NB4 (cell line): ENCODE measurements around the gene SLC37A1.

ENCODE experiments used
- DNase-seq: peaks from one replicate; pipeline ENCODE4 v3.0.0; 2010; ENCODE audit warnings: low read depth
- H3K4me3 ChIP-seq: one replicate; pipeline ENCODE4 v1.5.1; 2011; ENCODE audit warnings: mild to moderate bottlenecking, low read depth, low read length, moderate library complexity
- MYC ChIP-seq: IDR thresholded peaks from 2 replicates; pipeline ENCODE4 v1.6.1; 2011; ENCODE audit warnings: low read depth, low read length
- POLR2A ChIP-seq: IDR thresholded peaks from 2 replicates; pipeline ENCODE4 v1.6.1; 2011; ENCODE audit warnings: mild to moderate bottlenecking; ENCODE audit not compliant: insufficient read length; ENCODE audit errors: extremely low read depth
- TF ChIP-seq, protein P1 (sequence below): IDR thresholded peaks from 2 replicates; pipeline ENCODE4 v1.6.1; 2011; ENCODE audit warnings: low read depth, low read length
- TF ChIP-seq, protein P2 (sequence below): IDR thresholded peaks from one replicate; pipeline ENCODE4 v1.5.1; 2012; ENCODE audit warnings: low read depth, low read length

The SLC37A1 gene

GRCh38 chr21:42578761-42579415, 65.2 kb downstream of the SLC37A1 start:
- H3K4me3 ChIP-seq = no peak overlapping the region
- TF ChIP-seq, protein P1, sequence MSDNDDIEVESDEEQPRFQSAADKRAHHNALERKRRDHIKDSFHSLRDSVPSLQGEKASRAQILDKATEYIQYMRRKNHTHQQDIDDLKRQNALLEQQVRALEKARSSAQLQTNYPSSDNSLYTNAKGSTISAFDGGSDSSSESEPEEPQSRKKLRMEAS = no peak
- TF ChIP-seq, protein P2, sequence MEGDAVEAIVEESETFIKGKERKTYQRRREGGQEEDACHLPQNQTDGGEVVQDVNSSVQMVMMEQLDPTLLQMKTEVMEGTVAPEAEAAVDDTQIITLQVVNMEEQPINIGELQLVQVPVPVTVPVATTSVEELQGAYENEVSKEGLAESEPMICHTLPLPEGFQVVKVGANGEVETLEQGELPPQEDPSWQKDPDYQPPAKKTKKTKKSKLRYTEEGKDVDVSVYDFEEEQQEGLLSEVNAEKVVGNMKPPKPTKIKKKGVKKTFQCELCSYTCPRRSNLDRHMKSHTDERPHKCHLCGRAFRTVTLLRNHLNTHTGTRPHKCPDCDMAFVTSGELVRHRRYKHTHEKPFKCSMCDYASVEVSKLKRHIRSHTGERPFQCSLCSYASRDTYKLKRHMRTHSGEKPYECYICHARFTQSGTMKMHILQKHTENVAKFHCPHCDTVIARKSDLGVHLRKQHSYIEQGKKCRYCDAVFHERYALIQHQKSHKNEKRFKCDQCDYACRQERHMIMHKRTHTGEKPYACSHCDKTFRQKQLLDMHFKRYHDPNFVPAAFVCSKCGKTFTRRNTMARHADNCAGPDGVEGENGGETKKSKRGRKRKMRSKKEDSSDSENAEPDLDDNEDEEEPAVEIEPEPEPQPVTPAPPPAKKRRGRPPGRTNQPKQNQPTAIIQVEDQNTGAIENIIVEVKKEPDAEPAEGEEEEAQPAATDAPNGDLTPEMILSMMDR = no peak
- TF ChIP-seq POLR2A (no peak), MYC (no peak)
- no peak for DNase-seq

- TF ChIP-seq, protein P1 = no peak
- TF ChIP-seq POLR2A (no peak), MYC (no peak)
- TF ChIP-seq, protein P2 = no peak
- no peak overlapping the region for H3K4me3 ChIP-seq
- DNase-seq = no peak
These were observed 65.9 kb downstream of the SLC37A1 start for GRCh38 chr21:42579456-42580075.

DNA sequence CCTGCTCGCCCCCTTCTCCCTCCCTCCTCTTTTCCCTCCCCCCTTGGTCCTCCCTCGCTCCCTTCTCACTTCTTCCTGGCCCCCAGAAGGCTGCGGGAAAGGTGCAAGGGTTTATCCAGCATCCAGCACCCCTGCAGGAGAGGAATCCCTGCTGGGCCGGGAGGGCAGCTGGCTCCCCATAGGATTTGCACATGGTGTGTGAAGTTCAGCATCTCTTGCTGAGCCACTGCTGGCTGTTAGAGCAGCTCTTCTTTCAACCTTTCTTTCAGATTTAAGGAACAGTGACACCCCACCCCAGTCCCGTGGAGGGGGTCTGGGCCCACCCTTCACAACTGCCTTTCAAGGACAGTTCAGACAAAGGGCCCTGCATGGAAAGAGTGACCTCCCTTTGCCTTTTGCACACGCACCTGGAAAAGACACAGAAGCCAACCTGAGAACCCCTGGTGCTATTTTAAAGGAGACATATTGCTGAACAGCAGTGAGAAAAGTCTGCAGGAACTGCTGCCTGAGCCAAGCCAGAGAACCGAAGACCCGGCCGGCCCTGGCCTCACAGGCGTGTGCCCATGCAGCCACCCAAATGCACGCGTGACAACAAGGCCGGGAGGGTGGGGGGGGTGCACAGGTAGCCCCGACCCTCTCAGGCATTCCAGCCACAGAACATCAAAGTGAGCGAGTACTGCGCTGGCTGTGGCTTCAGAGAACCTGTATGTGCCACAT, 66.6 kb downstream of the SLC37A1 start:
- H3K4me3 ChIP-seq = no peak overlapping the region
- DNase-seq = no peak
- TF ChIP-seq, protein P1 = no peak
- no peak for TF ChIP-seq POLR2A
- TF ChIP-seq, protein P2 = no peak
- no peak for TF ChIP-seq MYC

GRCh38 chr21:42580793-42581321, 67.2 kb downstream of the SLC37A1 start:
- no peak for TF ChIP-seq MYC
- no peak for TF ChIP-seq POLR2A
- TF ChIP-seq, protein P1 = no peak
- TF ChIP-seq, protein P2 = no peak
- no peak for DNase-seq
- H3K4me3 ChIP-seq = no peak overlapping the region

DNA sequence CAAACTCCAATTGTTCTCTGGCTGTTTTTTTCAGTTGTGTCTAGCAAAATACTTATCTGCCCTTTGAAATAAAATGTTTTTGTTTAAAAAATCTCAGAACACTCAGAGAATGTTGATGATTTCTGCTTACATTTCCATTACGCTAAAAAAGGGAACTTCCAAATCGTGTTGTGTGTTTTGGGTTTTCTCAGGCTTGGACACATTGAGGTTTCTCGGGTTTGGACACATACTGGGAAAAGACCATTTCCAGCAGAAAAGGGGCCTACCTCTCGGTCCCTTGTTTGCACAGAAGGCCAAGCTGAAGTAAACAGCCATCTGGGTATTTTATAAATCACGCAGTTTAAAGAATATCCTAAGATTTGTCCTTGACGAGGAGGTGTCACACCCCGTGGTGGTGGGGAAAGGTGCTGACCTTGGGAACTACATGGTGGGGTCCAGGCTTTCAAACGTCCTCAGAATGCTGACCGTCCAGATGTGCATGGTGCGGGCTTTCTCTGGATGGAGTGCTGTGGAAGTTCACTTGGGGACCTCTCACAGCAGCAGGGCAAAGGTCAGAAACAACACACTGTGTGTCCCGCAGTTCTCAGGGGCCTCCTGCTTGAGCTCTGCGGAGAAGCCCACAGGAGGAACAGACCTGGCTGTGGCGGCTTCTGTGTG, 67.8 kb downstream of the SLC37A1 start:
- no peak overlapping the region for H3K4me3 ChIP-seq
- DNase-seq = no peak
- TF ChIP-seq, protein P2 = no peak
- no peak for TF ChIP-seq MYC
- TF ChIP-seq, protein P1 = no peak
- no peak for TF ChIP-seq POLR2A
